ENCODE measurements around the gene CCNA2.

DNA sequence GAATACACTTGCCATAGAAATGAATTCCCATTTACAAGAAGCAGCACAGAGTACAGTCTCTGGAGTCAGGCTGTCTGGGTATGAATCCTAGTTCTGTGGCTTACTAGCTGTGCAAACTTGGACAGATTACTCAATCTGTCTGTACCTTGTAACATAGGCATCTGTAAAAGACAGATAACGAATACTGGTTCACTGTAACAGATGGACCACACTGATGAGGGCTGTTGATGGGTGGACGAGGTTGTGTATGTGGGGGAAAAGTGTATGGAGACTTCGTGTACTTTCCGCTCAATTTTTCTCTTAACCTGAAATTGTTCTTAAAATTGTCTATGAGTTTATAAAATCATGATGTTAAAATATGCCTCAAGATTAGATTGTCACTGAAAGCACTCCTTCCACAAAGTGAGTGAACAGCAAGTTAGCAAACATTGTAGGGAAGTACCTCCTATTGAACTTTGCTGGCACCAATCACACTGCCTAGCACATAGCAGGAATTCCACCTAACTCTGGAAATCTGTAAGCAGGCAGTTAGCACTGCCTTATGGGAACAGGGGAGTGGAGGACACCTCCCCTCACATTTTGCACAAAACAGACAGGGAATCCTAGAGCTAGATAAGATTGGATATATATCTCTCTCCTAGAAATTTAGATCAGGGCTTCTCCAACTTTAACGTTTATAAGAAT is 29.0 kb downstream of the CCNA2 start:
- TF ChIP-seq POLR2A (IDR thresholded peaks at IDR 0.05) = no peak
- no peak for TF ChIP-seq CTCF (IDR thresholded peaks at IDR 0.05)

Measured in body of pancreas (tissue), 4 donors.